IMR-90 (cell line): ENCODE results near the gene TKFC. TPM values are rescaled to one million over a fixed set of nuclear protein-coding genes. Genes with fewer than 3 reads are reported as not detected.

Experiments used
- ATAC-seq: fragments of 200-7000 bp; cut with Tn5 transposase; 2 replicates; pipeline ENCODE4 v1.9.1; 2020; ENCODE audit warnings: low read depth, mild to moderate bottlenecking, moderate library complexity
- BruUV-seq: library from RNA; stranded (reverse); fragments of 400-500 nt; replicated peaks from 2 replicates; lab custom pipeline; 2021; lab: Mats Ljungman, UMichigan
- CTCF ChIA-PET: fragments of 300-600 bp; formaldehyde crosslinking; extraction: SDS; loops from one replicate; lab custom pipeline; 2021; ENCODE audit warnings: antibody characterized with exemption; lab: Yijun Ruan, JAX
- POLR2A ChIA-PET: fragments of 300-600 bp; sonication (Branson Sonifier 250); formaldehyde crosslinking; loops from one replicate; lab custom pipeline; 2022; ENCODE audit warnings: antibody characterized with exemption; ENCODE audit not compliant: unreplicated experiment; lab: Charles Lee
- DNase-seq: peaks from one replicate; pipeline ENCODE4 v3.0.0; 2013
- H2AFZ ChIP-seq: replicated peaks from 2 replicates; pipeline ENCODE3; 2013; ENCODE audit warnings: low read length, mild to moderate bottlenecking; ENCODE audit not compliant: poor library complexity
- H2AK5ac ChIP-seq: 2 replicates; pipeline ENCODE4 v1.6.1; 2013; ENCODE audit warnings: low read depth, low read length, inconsistent platforms
- H2AK9ac ChIP-seq: replicated peaks from 2 replicates; pipeline ENCODE3; 2013; ENCODE audit warnings: mild to moderate bottlenecking, low read depth, low read length, moderate library complexity; ENCODE audit not compliant: poor library complexity
- H2BK120ac ChIP-seq: 2 replicates; pipeline ENCODE4 v1.6.1; 2013; ENCODE audit warnings: low read depth, low read length, inconsistent platforms
- H2BK15ac ChIP-seq: 3 replicates; pipeline ENCODE4 v1.6.1; 2013; ENCODE audit warnings: low read depth, low read length, inconsistent platforms
- H2BK20ac ChIP-seq: 2 replicates; pipeline ENCODE4 v1.6.1; 2013; ENCODE audit warnings: low read depth, mild to moderate bottlenecking, inconsistent platforms, low read length, moderate library complexity
- H2BK5ac ChIP-seq: 2 replicates; pipeline ENCODE4 v1.6.1; 2013; ENCODE audit warnings: mild to moderate bottlenecking, low read depth, low read length, inconsistent platforms; ENCODE audit not compliant: poor library complexity, severe bottlenecking
- H3K14ac ChIP-seq: replicated peaks from 2 replicates; pipeline ENCODE4 v1.6.1; 2013; ENCODE audit warnings: low read depth, low read length, inconsistent platforms
- H3K18ac ChIP-seq: 2 replicates; pipeline ENCODE4 v1.6.1; 2013; ENCODE audit warnings: low read depth, low read length, control low read depth
- H3K23ac ChIP-seq: 2 replicates; pipeline ENCODE4 v1.6.1; 2013; ENCODE audit warnings: low read depth, low read length, inconsistent platforms
- H3K27ac ChIP-seq: 2 replicates; pipeline ENCODE4 v1.5.1; 2013; ENCODE audit warnings: mild to moderate bottlenecking, control low read depth, low read length; ENCODE audit not compliant: insufficient read depth
- H3K27me3 ChIP-seq: 2 replicates; pipeline ENCODE4 v1.6.1; 2013; ENCODE audit warnings: low read length; ENCODE audit not compliant: control insufficient read depth, insufficient read depth
- H3K36me3 ChIP-seq: 2 replicates; pipeline ENCODE4 v1.6.1; 2013; ENCODE audit warnings: low read length, mixed read lengths; ENCODE audit not compliant: control insufficient read depth, insufficient read depth
- H3K4ac ChIP-seq: 2 replicates; pipeline ENCODE4 v1.6.1; 2013; ENCODE audit warnings: low read depth, low read length, inconsistent platforms
- H3K4me1 ChIP-seq: 2 replicates; pipeline ENCODE4 v1.6.1; 2013; ENCODE audit warnings: low read length, mixed read lengths; ENCODE audit not compliant: control insufficient read depth, insufficient read depth
- H3K4me2 ChIP-seq: 2 replicates; pipeline ENCODE4 v1.6.1; 2013; ENCODE audit warnings: low read depth, mild to moderate bottlenecking, control low read depth, low read length, moderate library complexity
- H3K4me3 ChIP-seq: 2 replicates; pipeline ENCODE4 v1.5.1; 2013; ENCODE audit warnings: low read depth, mild to moderate bottlenecking, control low read depth, low read length, moderate library complexity; ENCODE audit not compliant: insufficient read depth
- H3K56ac ChIP-seq: 2 replicates; pipeline ENCODE4 v1.6.1; 2013; ENCODE audit warnings: low read length, inconsistent platforms; ENCODE audit not compliant: insufficient read depth; ENCODE audit errors: extremely low read depth
- H3K79me1 ChIP-seq, 2 experiments: 2 replicates each; pipeline ENCODE4 v1.6.1; 2013; ENCODE audit warnings: low read length in 2 of 2, inconsistent platforms in 1 of 2, low read depth in 1 of 2
- H3K9ac ChIP-seq: 2 replicates; pipeline ENCODE4 v1.6.1; 2013; ENCODE audit warnings: low read depth, low read length, control low read depth
- H3K9me1 ChIP-seq: 2 replicates; pipeline ENCODE4 v1.6.1; 2013; ENCODE audit warnings: low read length, inconsistent platforms; ENCODE audit not compliant: insufficient read depth
- H3K9me3 ChIP-seq: 2 replicates; pipeline ENCODE4 v1.6.1; 2013; ENCODE audit warnings: low read length; ENCODE audit not compliant: control insufficient read depth, insufficient read depth
- H4K20me1 ChIP-seq: 2 replicates; pipeline ENCODE4 v1.6.1; 2013; ENCODE audit warnings: low read length, inconsistent platforms; ENCODE audit not compliant: insufficient read depth
- H4K5ac ChIP-seq: 2 replicates; pipeline ENCODE4 v1.6.1; 2013; ENCODE audit warnings: mild to moderate bottlenecking, low read depth, low read length, control low read depth
- H4K8ac ChIP-seq, 2 experiments: 2 replicates each; pipeline ENCODE4 v1.6.1; 2013; ENCODE audit warnings: low read depth in 2 of 2, low read length in 2 of 2, control low read depth in 1 of 2, inconsistent platforms in 1 of 2
- H4K91ac ChIP-seq: 2 replicates; pipeline ENCODE4 v1.6.1; 2013; ENCODE audit warnings: low read depth, low read length, inconsistent platforms; ENCODE audit not compliant: insufficient read depth
- MAZ ChIP-seq: IDR thresholded peaks from 2 replicates; pipeline ENCODE4 v1.6.1; 2012; ENCODE audit warnings: low read depth, mild to moderate bottlenecking, low read length, improper control_type of control experiment, moderate library complexity, borderline replicate concordance
- RFX5 ChIP-seq: IDR thresholded peaks from 2 replicates; pipeline ENCODE4 v1.8.0; 2012; ENCODE audit warnings: low read depth, mild to moderate bottlenecking, low read length, moderate library complexity
- WGBS, 2 experiments: methylation state at CpG; one replicate each; pipeline versions ENCODE4 v1.1.5 to v1.1.7; 2013; ENCODE audit warnings: missing lambda C conversion rate in 2 of 2; ENCODE audit not compliant: insufficient read length in 1 of 2; ENCODE audit errors: extremely low coverage in 2 of 2; 5-methylcytosine and 5-hydroxymethylcytosine counted together
- dilution Hi-C: fragments of 300-500 bp; cut with HindIII; formaldehyde crosslinking; loops from one replicate; pipeline ENCODE4 v1.14.3; 2018; ENCODE audit warnings: low sequenced_read_pairs; ENCODE audit not compliant: unreplicated experiment
- in situ Hi-C: fragments of 300-500 bp; cut with MboI; formaldehyde crosslinking; loops from 3 replicates; pipeline ENCODE4 v1.14.3; 2019; ENCODE audit warnings: low sequenced_read_pairs, inconsistent platforms, mixed read lengths
- intact Hi-C: fragments of 100-400 bp; cut with micrococcal nuclease; formaldehyde crosslinking; loops from 2 replicates; pipeline ENCODE4 v1.10.0; 2022
- polyA plus RNA-seq, 3 experiments: library from polyadenylated mRNA; depleted of rRNA; stranded (reverse); fragments of >200 nt; gene quantifications; 2 replicates each; pipeline ENCODE4 v1.2.3, GENCODE V29; 2012; ENCODE audit warnings: low replicate concordance in 1 of 3
- total RNA-seq: library from RNA; depleted of rRNA; stranded (reverse); fragments of >200 nt; gene quantifications from 2 replicates; pipeline ENCODE4 v1.2.3, GENCODE V29; 2012
- TF ChIP-seq, protein P1 (sequence below): fragments of 150-350 bp; IDR thresholded peaks from 2 replicates; pipeline ENCODE4 v1.6.1; 2017; ENCODE audit warnings: mild to moderate bottlenecking, antibody characterized with exemption, low read length, low read depth

The TKFC gene
- total and polyA plus RNA-seq, 2 of the 4 experiments (the other 2 are of a cell fraction) = 10.4 to 30.8 TPM

DNA sequence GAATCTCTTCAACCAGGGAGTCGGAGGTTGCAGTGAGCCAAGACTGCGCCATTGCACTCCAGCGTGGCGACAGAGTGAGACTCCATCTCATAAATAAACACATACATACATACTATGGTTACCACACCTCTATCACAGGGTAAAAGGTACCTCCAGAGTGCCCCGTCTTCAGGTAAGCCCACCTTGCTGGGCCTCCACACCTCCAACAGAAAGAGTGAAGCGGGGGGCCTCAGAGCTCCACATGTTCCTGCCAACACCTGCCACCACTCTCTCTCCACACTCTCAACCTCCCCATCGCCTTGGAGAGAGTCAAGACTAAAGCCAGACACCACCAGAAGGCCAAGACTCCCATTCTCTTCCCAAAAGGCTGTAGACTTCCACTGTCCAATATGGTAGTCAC lies 27.6 kb upstream of the TKFC start:
- no peak overlapping the region for H2AK5ac ChIP-seq
- H3K27ac ChIP-seq = no peak overlapping the region
- H3K27me3 ChIP-seq = no peaks in the 10 kb centered on the region
- H2AK9ac ChIP-seq = no peak overlapping the region
- no peak overlapping the region for H4K5ac ChIP-seq
- CTCF ChIA-PET = no interaction called here
- H3K23ac ChIP-seq = no peak overlapping the region
- no TSS peak for BruUV-seq
- no peaks in the 10 kb centered on the region for H3K4me1 ChIP-seq
- H2BK15ac ChIP-seq = no peak overlapping the region
- TF ChIP-seq MAZ = no peak
- TF ChIP-seq, protein P1, sequence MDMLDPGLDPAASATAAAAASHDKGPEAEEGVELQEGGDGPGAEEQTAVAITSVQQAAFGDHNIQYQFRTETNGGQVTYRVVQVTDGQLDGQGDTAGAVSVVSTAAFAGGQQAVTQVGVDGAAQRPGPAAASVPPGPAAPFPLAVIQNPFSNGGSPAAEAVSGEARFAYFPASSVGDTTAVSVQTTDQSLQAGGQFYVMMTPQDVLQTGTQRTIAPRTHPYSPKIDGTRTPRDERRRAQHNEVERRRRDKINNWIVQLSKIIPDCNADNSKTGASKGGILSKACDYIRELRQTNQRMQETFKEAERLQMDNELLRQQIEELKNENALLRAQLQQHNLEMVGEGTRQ = no peak
- TF ChIP-seq RFX5 = no peak
- H2AFZ ChIP-seq = no peak overlapping the region
- DNase-seq (no peak), ATAC-seq (no peak)
- no peak overlapping the region for H2BK5ac ChIP-seq
- H3K4ac ChIP-seq = no peak overlapping the region
- POLR2A ChIA-PET = interaction anchor here (0.7 kb wide), 1 partner anchor 10 kb away, joined by 4 read pairs; no protein-coding TSS in a partner anchor
- peaks cover 25% of the 10 kb centered on the region for H4K20me1 ChIP-seq
- H3K18ac ChIP-seq = no peak overlapping the region
- H4K91ac ChIP-seq = no peak overlapping the region
- no peaks in the 10 kb centered on the region for H3K9me3 ChIP-seq
- H3K14ac ChIP-seq = no peak overlapping the region
- H3K36me3 ChIP-seq = peaks cover 82% of the 10 kb centered on the region
- H3K9ac ChIP-seq = no peak overlapping the region
- no peak overlapping the region for H3K4me3 ChIP-seq
- H4K8ac ChIP-seq = no peak overlapping the region
- dilution Hi-C loops = no loop called here
- H2BK20ac ChIP-seq = no peak overlapping the region
- in situ Hi-C loops = loop anchor here (25.0 kb wide), 1 partner anchor 1693 kb away; the partner anchor contains the start of gene OSBP
- intact Hi-C loops = no loop called here
- peaks cover 18 to 38% of the 10 kb centered on the region in 2 experiments for H3K79me1 ChIP-seq
- H3K4me2 ChIP-seq = no peak overlapping the region
- no peak overlapping the region for H2BK120ac ChIP-seq
- peaks cover 4% of the 10 kb centered on the region; the same call in 1 of the 2 replicates for H3K9me1 ChIP-seq
- no peak overlapping the region for H3K56ac ChIP-seq
- WGBS, 2 experiments = 100% methylated on average over 3 of the region's 7 CpGs; no CpG with 5 or more reads in 1 of the 2 experiments
